Measurements from ENCODE around the gene NRXN2. TPM values are rescaled to one million over a fixed set of nuclear protein-coding genes. Genes with fewer than 3 reads are reported as not detected.
"Not testable (repeated sequence)": the region's sequence is repeated elsewhere in the genome, so short reads cannot be mapped to it uniquely, and the experiment has no call there.

Gene NRXN2
- polyA plus RNA-seq, 4 donors: 15.1 to 55.2 (median 18.8) TPM

DNA sequence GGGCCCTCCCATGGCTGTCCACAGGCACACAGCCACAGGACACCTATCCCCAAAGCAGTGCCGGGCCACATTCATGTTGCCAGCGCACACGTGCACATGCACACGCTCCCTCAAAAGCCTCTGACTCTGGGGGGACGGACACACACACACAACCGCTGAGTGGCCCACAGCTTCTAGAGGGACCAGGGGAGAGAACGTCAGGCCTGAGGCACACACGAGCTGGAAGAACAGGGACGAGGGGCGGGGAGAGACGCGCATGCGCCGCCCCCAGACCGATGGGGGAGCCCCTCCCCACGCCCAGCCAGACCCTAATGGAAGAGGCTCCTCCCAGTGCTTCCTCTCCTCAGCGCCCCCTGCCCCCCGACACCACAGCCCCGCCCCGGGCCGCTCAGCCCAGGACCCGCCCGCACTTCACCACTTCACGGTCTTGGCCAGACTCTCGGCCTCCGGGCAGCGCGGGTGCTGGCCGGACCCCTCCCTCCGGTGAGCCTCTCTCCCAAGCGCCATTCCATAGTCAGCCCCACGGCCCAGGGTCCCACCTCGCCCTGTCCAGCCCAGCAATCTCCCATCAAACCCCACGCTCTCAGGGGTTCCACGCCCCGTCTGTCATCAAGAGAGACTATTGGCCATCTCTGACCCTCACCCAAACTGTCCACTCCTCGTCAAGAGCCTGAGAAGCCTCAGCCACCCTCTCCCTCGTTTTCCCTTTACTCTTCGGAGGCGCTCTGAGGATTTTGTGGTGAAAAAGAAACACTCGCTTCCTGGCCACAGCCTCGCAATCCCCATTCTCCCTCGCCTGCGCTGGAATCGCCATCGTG, 11.7 kb downstream of the NRXN2 start:
- no peak for DNase-seq (ENCODE audit: low read depth in 4 of 4, low spot score in 3 of 4)

GRCh38 chr11:64710418-64711137, 12.4 kb downstream of the NRXN2 start:
- DNase-seq (ENCODE audit: low read depth in 4 of 4, low spot score in 3 of 4): no peak

GRCh38 chr11:64705501-64705900, 17.5 kb downstream of the NRXN2 start:
- DNase-seq (ENCODE audit: low read depth in 4 of 4, low spot score in 3 of 4): no peak

- no peak for DNase-seq (ENCODE audit: low read depth in 4 of 4, low spot score in 3 of 4)
Measured at GRCh38 chr11:64703048-64703447, 19.9 kb downstream of the NRXN2 start.

DNA sequence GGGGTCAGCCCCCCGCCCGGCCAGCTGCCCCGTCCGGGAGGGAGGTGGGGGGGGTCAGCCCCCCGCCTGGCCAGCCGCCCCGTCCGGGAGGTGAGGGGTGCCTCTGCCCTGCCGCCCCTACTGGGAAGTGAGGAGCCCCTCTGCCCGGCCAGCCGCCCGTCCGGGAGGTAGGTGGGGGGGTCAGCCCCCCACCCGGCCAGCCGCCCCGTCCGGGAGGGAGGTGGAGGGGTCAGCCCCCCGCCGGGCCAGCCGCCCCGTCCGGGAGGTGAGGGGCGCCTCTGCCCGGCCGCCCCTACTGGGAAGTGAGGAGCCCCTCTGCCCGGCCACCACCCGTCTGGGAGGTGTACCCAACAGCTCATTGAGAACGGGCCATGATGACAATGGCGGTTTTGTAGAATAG, 21.0 kb downstream of the NRXN2 start:
- DNase-seq (ENCODE audit: low read depth in 4 of 4, low spot score in 3 of 4): not testable (repeated sequence)

DNA sequence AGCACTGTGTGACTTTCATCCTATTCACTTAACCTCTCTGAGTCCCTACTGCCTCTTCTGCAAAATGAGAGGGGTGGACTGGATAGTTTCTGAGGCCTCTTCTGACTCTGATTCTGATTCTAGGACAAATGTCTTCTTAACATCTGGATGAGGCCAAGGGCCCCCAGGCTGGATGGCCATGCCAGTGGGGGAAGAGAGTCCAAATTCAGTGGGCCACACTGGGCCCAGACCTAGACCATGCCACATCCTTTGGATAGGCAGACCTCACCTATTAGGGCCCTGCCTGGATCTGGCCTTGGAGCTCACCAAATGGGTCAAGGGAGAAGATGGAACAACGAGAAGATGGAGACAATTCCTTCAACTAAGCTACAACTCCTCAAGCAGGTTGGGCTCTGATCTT, 24.6 kb downstream of the NRXN2 start:
- DNase-seq (ENCODE audit: low read depth in 4 of 4, low spot score in 3 of 4): no peak

DNA sequence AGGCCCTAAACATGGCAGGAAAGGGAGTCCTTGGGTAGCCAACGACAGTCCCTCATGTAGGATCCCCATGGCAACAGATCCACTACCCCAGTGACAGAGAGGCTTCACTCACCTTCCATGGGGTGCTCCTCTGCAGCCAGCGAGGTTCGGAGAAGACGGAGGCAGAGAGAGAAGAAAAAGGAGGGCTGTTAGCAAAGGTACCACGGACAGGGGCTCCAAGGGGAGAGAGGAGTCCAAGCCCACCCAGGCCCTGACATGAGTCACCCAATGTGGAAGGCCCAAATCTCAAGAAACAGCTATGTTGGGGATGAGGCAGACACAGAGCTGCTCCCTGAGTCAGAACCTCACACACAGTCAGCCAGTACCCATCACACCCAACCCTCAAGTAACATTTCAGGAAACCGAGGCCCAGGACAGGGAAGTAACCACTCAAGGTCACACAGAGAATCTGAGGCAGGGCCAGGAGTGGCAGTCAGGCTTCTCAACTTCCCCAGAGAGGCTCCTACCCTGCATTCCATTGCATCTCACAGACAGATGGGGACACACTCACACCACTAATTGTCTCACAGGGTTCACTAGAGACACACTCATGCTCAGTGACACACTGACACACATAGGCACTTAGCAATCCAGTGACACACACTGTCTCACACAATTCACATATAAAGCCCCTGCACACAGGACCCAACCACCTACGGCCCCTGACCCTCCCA, 25.2 kb downstream of the NRXN2 start:
- DNase-seq (ENCODE audit: low read depth in 4 of 4, low spot score in 3 of 4): no peak

DNA sequence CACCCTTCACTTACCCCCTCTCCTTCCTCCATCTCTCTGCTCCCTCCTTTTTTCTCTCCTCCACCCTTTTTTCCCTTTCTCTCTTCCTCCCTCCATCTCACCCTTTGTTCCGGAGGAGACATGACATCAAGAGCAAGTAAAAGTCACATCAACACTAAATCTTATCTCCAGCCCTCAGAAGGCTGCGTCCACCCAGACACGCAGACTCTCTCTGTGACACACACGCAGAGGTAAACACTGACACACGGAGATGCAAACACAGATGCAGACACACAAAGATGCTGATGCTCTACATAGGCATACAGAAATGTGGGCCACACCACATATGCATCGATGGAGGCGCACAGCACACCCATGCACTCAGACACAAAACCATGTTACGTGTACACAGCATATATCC, 27.0 kb downstream of the NRXN2 start:
- no peak for DNase-seq (ENCODE audit: low read depth in 4 of 4, low spot score in 3 of 4)

GRCh38 chr11:64695548-64695947, 27.4 kb downstream of the NRXN2 start:
- DNase-seq (ENCODE audit: low read depth in 4 of 4, low spot score in 3 of 4): no peak

DNA sequence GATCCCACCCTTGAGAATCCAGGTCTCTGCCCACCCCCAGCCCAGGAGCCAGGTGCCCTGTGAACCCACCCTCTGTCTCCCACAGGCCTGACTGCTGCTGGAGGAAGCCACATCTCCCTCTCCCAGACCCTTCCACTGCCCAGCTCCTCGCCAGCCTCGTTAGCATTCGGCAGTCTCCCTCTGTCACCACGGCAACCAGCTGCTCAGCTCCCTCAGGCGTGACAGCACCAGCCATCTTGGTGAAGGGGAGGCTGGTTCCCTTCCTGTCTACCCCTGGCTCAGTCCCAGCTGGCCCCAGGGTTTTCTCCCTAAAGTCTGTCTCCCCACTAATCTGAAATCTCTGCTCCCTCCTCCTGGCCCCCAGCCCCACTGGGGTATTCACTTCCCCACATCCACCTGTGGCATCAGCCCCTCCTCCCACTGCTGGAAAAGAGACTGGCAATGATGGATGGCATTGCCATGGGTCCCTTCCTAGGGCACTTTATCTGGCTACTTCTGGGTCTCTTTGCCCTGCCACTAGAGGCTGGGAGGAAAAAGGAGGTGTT, 28.1 kb downstream of the NRXN2 start:
- DNase-seq (ENCODE audit: low read depth in 4 of 4, low spot score in 3 of 4): peak in 3 of 4 donors; percentile 37 to 72 (median 45)

- DNase-seq (ENCODE audit: low read depth in 4 of 4, low spot score in 3 of 4): no peak
Measured at GRCh38 chr11:64694026-64694755, 28.8 kb downstream of the NRXN2 start.

- no peak for DNase-seq (ENCODE audit: low read depth in 4 of 4, low spot score in 3 of 4)
Measured at GRCh38 chr11:64692764-64693331, 30.1 kb downstream of the NRXN2 start.

DNA sequence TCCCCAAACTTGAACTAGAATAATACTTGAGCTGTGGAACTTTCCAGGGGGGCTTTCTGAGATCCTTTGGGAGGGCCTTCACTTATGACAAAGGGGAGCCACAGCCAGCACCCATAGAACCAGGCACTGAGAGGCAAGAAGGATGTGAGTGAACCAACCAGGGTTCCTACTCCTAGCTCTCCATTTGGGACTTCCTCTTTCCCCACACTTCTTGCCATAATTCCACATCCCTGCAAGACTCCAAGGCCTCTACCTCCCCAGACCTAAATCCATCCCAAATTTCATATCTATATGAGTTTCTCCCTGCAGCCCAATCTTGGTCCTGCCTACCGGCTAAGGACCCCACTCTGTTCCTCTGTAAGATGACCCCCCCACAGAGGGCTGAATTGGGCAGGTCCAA, 31.5 kb downstream of the NRXN2 start:
- no peak for DNase-seq (ENCODE audit: low read depth in 4 of 4, low spot score in 3 of 4)

- no peak for DNase-seq (ENCODE audit: low read depth in 4 of 4, low spot score in 3 of 4)
Measured at GRCh38 chr11:64690235-64690634, 32.8 kb downstream of the NRXN2 start.

DNA sequence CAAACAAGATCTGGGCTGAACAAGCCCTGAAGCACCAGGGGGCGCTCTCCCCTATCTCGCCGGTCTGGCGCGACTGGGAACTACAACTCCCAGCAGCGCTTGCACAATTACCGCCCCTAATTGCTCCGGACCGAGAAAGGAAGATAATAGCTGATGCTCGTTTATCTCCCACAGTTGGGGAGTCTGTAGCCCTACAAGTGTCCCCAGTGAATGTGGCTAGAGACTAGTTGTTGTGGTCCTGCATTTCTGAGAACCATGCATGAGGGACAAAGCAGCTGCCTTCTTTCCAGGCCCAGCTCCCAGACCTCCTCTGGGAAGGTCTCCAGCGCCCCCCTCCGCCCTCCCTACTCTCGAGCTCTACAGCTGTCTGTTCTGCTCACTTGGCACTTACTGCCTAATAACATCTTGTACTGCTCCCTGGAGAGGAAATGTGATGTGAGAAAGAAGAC, 34.4 kb downstream of the NRXN2 start:
- DNase-seq (ENCODE audit: low read depth in 4 of 4, low spot score in 3 of 4): peak; percentile 79 to 82 (median 80)

GRCh38 chr11:64687643-64688533, 35.1 kb downstream of the NRXN2 start:
- no peak for DNase-seq (ENCODE audit: low read depth in 4 of 4, low spot score in 3 of 4)

- no peak for DNase-seq (ENCODE audit: low read depth in 4 of 4, low spot score in 3 of 4)
Measured at GRCh38 chr11:64687204-64687603, 35.8 kb downstream of the NRXN2 start.

GRCh38 chr11:64686466-64687170, 36.4 kb downstream of the NRXN2 start:
- DNase-seq (ENCODE audit: low read depth in 4 of 4, low spot score in 3 of 4): no peak

Data from left renal pelvis (tissue), 4 donors.